ENCODE data around the gene MYO10.

DNA sequence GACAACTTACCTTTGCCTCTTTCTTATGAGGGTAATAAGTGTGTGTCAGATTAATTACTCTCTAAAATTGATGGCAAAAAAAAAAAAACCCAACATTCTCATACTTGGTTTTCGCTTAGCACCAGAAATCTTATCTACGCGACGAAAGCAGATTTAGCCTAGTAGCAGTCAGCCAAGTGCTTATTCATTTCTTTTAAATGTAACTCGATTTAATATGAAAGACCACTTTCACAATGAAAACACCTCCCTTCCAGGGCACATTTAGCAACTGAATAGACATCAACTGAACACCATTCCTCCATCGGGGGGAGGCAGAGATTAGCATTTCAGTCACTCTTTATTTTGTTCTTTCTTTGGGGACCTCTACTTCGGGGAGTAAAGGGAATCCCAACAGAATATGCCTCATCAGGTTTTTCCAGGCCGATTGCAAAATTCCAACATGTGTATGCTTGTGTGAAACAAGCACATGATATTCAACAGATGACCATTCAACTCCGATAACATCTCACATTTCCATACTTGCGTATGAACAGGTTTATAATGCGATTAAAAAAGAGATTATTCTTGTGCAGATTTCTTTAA is 195.2 kb downstream of the MYO10 start:
- TF ChIP-seq, protein P1, sequence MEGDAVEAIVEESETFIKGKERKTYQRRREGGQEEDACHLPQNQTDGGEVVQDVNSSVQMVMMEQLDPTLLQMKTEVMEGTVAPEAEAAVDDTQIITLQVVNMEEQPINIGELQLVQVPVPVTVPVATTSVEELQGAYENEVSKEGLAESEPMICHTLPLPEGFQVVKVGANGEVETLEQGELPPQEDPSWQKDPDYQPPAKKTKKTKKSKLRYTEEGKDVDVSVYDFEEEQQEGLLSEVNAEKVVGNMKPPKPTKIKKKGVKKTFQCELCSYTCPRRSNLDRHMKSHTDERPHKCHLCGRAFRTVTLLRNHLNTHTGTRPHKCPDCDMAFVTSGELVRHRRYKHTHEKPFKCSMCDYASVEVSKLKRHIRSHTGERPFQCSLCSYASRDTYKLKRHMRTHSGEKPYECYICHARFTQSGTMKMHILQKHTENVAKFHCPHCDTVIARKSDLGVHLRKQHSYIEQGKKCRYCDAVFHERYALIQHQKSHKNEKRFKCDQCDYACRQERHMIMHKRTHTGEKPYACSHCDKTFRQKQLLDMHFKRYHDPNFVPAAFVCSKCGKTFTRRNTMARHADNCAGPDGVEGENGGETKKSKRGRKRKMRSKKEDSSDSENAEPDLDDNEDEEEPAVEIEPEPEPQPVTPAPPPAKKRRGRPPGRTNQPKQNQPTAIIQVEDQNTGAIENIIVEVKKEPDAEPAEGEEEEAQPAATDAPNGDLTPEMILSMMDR (IDR thresholded peaks at IDR 0.05), result no peak
- no peak for TF ChIP-seq POLR2A (IDR thresholded peaks at IDR 0.05)

All from Peyer's patch (tissue), 4 donors.